HepG2 (cell line): ENCODE data around the gene LSM14B. TPM values are rescaled to one million over a fixed set of nuclear protein-coding genes. Genes with fewer than 3 reads are reported as not detected.

ENCODE experiments used
- BHLHE40 ChIP-seq: IDR thresholded peaks from 2 replicates; pipeline ENCODE4 v1.6.1; 2011; ENCODE audit warnings: low read length, improper control_type of control experiment
- BRCA1 ChIP-seq: sonication (generic); formaldehyde crosslinking; IDR thresholded peaks from 2 replicates; pipeline ENCODE4 v1.4.0; 2020; ENCODE audit warnings: missing genetic modification reagents
- DNMT3B ChIP-seq: conservative IDR thresholded peaks from 2 replicates; pipeline ENCODE4 v1.6.1; 2016; ENCODE audit warnings: missing biosample characterization, control low read depth
- EP300 ChIP-seq, 3 experiments: sonication (generic) in 1 of 3; formaldehyde crosslinking in 1 of 3; IDR thresholded peaks; 2 replicates each; pipeline versions ENCODE4 v1.5.1 to v1.6.1; 2011 to 2020; ENCODE audit warnings: low read depth in 2 of 3, low read length in 2 of 3, borderline replicate concordance in 1 of 3, improper control_type of control experiment in 1 of 3, mild to moderate bottlenecking in 1 of 3, missing genetic modification reagents in 1 of 3, moderate library complexity in 1 of 3
- KDM3A ChIP-seq: IDR thresholded peaks from 2 replicates; pipeline ENCODE4 v1.6.1; 2018; ENCODE audit warnings: low read depth, missing compliant biosample characterization
- MAZ ChIP-seq, 2 experiments: sonication (generic) in 1 of 2; formaldehyde crosslinking in 1 of 2; IDR thresholded peaks; 2 replicates each; pipeline versions ENCODE4 v1.5.0 to v1.6.1; 2012 to 2020; ENCODE audit warnings: low read depth in 2 of 2, mild to moderate bottlenecking in 2 of 2, borderline replicate concordance in 1 of 2, improper control_type of control experiment in 1 of 2, low read length in 1 of 2, missing genetic modification reagents in 1 of 2, moderate library complexity in 1 of 2
- MED1 ChIP-seq: sonication (generic); formaldehyde crosslinking; IDR thresholded peaks from 2 replicates; pipeline ENCODE4 v1.4.0; 2020; ENCODE audit warnings: missing genetic modification reagents
- MTF1 ChIP-seq: sonication (generic); formaldehyde crosslinking; IDR thresholded peaks from 2 replicates; pipeline ENCODE4 v1.5.0; 2020; ENCODE audit warnings: missing genetic modification reagents
- RAD21 ChIP-seq: fragments of 450-650 bp; formaldehyde crosslinking; IDR thresholded peaks from 2 replicates; pipeline ENCODE4 v1.5.0; 2020; ENCODE audit warnings: mild to moderate bottlenecking
- SP4 ChIP-seq: sonication (generic); formaldehyde crosslinking; IDR thresholded peaks from 2 replicates; pipeline ENCODE4 v1.8.1; 2023; ENCODE audit warnings: mild to moderate bottlenecking, missing genetic modification reagents
- TAF15 ChIP-seq: fragments of 200-400 bp; formaldehyde crosslinking; IDR thresholded peaks from one replicate; pipeline ENCODE4 v1.6.1; 2018; ENCODE audit warnings: mild to moderate bottlenecking, low read depth, low read length; ENCODE audit not compliant: poor library complexity, severe bottlenecking
- ZNF101 ChIP-seq: sonication (generic); formaldehyde crosslinking; IDR thresholded peaks from 2 replicates; pipeline ENCODE4 v1.4.0; 2020; ENCODE audit warnings: mild to moderate bottlenecking, low read depth, missing genetic modification reagents, borderline replicate concordance
- ZNF570 ChIP-seq: sonication (generic); formaldehyde crosslinking; IDR thresholded peaks from 2 replicates; pipeline ENCODE4 v1.4.0; 2020; ENCODE audit warnings: mild to moderate bottlenecking, missing genetic modification reagents, borderline replicate concordance
- ZNF883 ChIP-seq: sonication (generic); formaldehyde crosslinking; IDR thresholded peaks from 2 replicates; pipeline ENCODE4 v1.5.1; 2020; ENCODE audit warnings: mild to moderate bottlenecking, missing genetic modification reagents; ENCODE audit errors: not compliant biosample characterization
- polyA plus RNA-seq, 8 experiments: library from polyadenylated mRNA; depleted of rRNA in 3 of 8; stranded (reverse) in 7 of 8; unstranded in 1 of 8; fragments of >200 nt; fragmentation: Illumina TruSeq in 4 of 8; extraction: Trizol in 4 of 8; gene quantifications; 2 replicates each; pipeline versions ENCODE4 v1.2.1 to v1.2.3, GENCODE V29; 2011 to 2016; ENCODE audit warnings: low read depth in 4 of 8, missing spikeins in 1 of 8, mixed read lengths in 1 of 8; ENCODE audit not compliant: insufficient read depth in 1 of 8
- total RNA-seq, 5 experiments: library from RNA; depleted of rRNA; stranded (reverse); fragments of >200 nt; fragmentation: Illumina TruSeq; extraction: Trizol; gene quantifications; 2 replicates each; pipeline ENCODE4 v1.2.3, GENCODE V29; 2016; ENCODE audit warnings: low read depth in 1 of 5
- TF ChIP-seq, protein P1 (sequence below): sonication (generic); formaldehyde crosslinking; IDR thresholded peaks from 2 replicates; pipeline ENCODE4 v1.8.1; 2023; ENCODE audit warnings: mild to moderate bottlenecking, moderate library complexity, missing genetic modification reagents
- TF ChIP-seq, protein P2 (sequence below), 2 experiments: sonication (generic) in 1 of 2; formaldehyde crosslinking in 1 of 2; IDR thresholded peaks; 2 replicates each; pipeline versions ENCODE4 v1.6.1 to v1.9.0; 2014 to 2022; ENCODE audit warnings: antibody characterized with exemption in 1 of 2, borderline replicate concordance in 1 of 2, inconsistent platforms in 1 of 2, low read depth in 1 of 2, missing genetic modification reagents in 1 of 2
- TF ChIP-seq, protein P3 (sequence below): sonication (generic); formaldehyde crosslinking; conservative IDR thresholded peaks from 2 replicates; pipeline ENCODE4 v1.8.1; 2023; ENCODE audit warnings: missing genetic modification reagents

Gene LSM14B
- total and polyA plus RNA-seq, 2 of the 13 experiments (the other 11 are each of a cell fraction or from before 2014, with no cell fraction given), result 43.3 to 79.2 TPM

DNA sequence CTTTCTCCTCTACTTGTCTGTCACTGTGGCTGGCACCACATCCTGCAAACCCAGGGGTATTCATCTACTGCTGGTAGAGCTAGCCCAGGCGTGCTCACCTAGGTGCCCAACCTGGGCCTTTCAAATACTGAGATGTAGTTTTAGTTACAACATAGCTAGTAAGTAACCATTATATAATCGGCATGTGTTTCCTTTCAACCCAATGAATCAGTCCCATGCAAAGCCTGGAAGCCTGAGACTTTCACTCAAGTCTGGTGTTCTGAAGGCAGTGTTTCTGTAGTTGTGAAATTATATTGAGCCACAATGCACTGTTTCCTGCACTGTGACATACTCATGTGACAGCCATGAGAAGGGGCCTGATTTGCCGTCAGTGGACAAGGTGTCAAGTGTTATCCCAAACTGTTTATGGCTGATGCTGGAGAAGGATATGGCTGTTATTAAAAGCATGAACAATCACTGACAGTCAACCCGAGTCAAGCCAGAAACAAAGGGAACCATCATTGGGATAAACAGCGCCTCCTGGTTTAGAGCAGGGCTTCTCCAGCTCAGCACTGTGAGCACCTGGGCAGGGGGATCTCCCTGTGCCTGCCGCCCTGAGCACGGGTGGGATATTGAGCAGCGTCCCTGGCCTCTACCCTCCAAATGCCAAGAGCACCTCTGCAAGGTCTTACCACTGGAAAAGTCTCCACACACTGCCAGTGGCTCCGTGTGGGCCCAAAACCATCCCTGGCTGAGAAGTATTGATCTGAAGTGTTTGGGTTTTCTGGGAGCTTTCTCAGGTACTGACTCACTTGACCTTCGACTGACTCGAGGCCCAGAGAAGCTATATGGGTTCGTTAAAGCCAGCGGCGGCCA is 19.3 kb downstream of the LSM14B start (continued):
- TF ChIP-seq, protein P1, sequence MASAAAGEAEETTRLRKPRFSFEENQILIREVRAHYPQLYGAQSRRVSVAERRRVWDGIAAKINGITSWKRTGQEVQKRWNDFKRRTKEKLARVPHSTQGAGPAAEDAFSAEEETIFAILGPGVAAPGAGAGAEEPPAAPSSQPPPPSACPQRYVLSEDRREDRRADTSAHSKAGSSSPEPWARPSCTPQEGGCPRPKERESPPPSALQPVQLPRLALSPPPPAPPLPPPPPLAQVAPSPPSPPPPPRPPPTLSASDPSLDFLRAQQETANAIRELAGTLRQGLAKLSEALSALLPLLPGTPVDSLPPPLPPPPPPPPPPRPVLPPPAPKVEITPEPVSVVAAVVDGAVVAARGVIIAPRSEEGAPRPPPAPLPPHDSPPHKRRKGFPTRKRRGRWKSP (CRISPR knock-in tag), result peak; percentile 86
- TF ChIP-seq ZNF570 (CRISPR knock-in tag) (no peak), SP4 (CRISPR knock-in tag) (peak; percentile 56; the same call in 1 of the 2 replicates), ZNF883 (CRISPR knock-in tag) (no peak), ZNF101 (no peak), KDM3A (CRISPR knock-in tag) (no peak), MED1 (CRISPR knock-in tag) (no peak), TAF15 (no peak), BRCA1 (no peak), DNMT3B (CRISPR knock-in tag) (no peak), MTF1 (CRISPR knock-in tag) (no peak), RAD21 (CRISPR knock-in tag) (no peak; the same call in 1 of the 2 replicates), BHLHE40 (no peak), MAZ (IDR thresholded peaks at IDR 0.05; ENCODE audit: borderline replicate concordance, low read depth, low read length) (no peak), MAZ (CRISPR knock-in tag; IDR thresholded peaks at IDR 0.05; ENCODE audit: low read depth) (peak; percentile 54; the same call in 1 of the 2 replicates), EP300 (IDR thresholded peaks at IDR 0.05; ENCODE audit: low read depth in 2 of 2, low read length in 2 of 2) (no peak), EP300 (CRISPR knock-in tag; IDR thresholded peaks at IDR 0.05; ENCODE audit: borderline replicate concordance) (no peak)
- TF ChIP-seq, protein P2, sequence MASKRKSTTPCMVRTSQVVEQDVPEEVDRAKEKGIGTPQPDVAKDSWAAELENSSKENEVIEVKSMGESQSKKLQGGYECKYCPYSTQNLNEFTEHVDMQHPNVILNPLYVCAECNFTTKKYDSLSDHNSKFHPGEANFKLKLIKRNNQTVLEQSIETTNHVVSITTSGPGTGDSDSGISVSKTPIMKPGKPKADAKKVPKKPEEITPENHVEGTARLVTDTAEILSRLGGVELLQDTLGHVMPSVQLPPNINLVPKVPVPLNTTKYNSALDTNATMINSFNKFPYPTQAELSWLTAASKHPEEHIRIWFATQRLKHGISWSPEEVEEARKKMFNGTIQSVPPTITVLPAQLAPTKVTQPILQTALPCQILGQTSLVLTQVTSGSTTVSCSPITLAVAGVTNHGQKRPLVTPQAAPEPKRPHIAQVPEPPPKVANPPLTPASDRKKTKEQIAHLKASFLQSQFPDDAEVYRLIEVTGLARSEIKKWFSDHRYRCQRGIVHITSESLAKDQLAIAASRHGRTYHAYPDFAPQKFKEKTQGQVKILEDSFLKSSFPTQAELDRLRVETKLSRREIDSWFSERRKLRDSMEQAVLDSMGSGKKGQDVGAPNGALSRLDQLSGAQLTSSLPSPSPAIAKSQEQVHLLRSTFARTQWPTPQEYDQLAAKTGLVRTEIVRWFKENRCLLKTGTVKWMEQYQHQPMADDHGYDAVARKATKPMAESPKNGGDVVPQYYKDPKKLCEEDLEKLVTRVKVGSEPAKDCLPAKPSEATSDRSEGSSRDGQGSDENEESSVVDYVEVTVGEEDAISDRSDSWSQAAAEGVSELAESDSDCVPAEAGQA (IDR thresholded peaks at IDR 0.05; ENCODE audit: low read depth), result no peak
- TF ChIP-seq, protein P2 (CRISPR knock-in tag; IDR thresholded peaks at IDR 0.05; ENCODE audit: borderline replicate concordance), result no peak
- TF ChIP-seq, protein P3, sequence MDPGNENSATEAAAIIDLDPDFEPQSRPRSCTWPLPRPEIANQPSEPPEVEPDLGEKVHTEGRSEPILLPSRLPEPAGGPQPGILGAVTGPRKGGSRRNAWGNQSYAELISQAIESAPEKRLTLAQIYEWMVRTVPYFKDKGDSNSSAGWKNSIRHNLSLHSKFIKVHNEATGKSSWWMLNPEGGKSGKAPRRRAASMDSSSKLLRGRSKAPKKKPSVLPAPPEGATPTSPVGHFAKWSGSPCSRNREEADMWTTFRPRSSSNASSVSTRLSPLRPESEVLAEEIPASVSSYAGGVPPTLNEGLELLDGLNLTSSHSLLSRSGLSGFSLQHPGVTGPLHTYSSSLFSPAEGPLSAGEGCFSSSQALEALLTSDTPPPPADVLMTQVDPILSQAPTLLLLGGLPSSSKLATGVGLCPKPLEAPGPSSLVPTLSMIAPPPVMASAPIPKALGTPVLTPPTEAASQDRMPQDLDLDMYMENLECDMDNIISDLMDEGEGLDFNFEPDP (CRISPR knock-in tag), result no peak
